Fibroblast of gingiva (primary cell): Measurements from ENCODE around the gene DVL2.
A peak's percentile ranks its signal among the peaks of the same experiment; 100 is the strongest.

Experiments
- DNase-seq: peaks from one replicate; pipeline ENCODE4 v3.0.0-alpha.2; 2011; ENCODE audit warnings: low read depth

DVL2 gene

DNA sequence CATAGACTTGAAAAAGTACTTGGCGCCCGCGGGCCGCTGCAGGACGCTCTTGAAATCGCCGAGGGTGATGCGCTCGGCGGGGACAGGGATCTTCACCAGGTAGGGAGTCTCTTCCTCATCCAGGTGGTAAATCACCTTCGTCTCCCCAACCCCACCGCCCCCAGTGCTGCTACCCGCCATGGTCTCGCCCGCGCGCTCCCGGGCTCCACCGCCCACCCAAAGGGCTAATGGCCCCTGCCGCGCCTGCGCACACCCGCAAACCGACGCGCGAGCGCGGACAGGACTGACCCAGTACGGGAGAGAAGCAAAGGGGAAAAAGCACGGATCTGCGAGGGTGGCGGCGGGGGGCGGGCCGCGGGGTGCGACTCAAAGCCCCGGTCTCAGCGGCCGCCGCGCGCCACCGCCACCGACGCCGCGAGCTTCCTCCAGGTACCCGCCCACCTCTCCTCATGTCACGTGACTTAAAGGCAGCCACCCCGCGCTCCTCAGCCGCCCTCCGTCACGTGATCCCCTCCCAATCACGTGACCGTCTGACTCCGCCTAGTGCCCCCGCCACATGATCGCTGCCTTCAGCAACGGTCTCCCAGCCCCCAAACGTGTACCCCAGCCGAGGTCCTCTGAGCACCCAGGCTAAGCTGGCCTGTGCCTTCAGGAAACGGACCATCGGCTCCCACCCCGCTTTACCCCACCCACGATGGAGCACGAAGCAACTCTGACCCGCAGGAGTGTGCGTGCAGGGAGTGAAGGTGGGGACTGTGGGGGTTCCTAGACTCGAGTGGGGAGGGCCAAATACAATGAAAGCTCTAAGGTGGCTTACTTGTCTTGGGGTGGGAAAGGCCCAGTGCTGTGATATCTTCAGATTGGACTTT, at the start of gene DVL2:
Gene DVL2, minus strand, starts transcription at position 435 of the 869 bp plus-strand sequence. Its CDS starts 255 bp downstream, at position 180.
- DNase-seq = peak; percentile 95

GRCh38 chr17:7283471-7284216, 49.3 kb upstream of the DVL2 start:
- no peak for DNase-seq

- no peak for DNase-seq
Observed at GRCh38 chr17:7282752-7283321, 48.5 kb upstream of the DVL2 start.

- DNase-seq = no peak
Observed at GRCh38 chr17:7281953-7282751, 47.8 kb upstream of the DVL2 start.

DNA sequence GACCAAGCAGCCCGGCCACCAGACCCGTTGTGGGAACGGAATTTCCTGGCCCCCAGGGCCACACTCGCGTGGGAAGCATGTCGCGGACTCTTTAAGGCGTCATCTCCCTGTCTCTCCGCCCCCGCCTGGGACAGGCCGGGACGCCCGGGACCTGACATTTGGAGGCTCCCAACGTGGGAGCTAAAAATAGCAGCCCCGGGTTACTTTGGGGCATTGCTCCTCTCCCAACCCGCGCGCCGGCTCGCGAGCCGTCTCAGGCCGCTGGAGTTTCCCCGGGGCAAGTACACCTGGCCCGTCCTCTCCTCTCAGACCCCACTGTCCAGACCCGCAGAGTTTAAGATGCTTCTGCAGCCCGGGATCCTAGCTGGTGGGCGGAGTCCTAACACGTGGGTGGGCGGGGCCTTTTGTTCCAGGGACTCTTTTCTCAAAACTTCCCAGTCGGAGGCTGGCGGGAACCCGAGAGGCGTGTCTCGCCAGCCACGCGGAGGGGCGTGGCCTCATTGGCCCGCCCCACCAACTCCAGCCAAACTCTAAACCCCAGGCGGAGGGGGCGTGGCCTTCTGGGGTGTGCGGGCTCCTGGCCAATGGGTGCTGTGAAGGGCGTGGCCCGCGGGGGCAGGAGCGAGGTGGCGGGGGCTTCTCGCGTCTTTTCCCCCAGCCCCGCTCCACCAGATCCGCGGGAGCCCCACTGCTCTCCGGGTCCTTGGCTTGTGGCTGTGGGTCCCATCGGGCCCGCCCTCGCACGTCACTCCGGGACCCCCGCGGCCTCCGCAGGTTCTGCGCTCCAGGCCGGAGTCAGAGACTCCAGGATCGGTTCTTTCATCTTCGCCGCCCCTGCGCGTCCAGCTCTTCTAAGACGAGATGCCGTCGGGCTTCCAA, 47.0 kb upstream of the DVL2 start, which contains the start of gene SLC2A4:
Gene SLC2A4, plus strand, starts transcription at position 645 of the 879 bp plus-strand sequence. Its CDS starts 217 bp downstream, at position 862.
- peak; percentile 83 for DNase-seq

DNA sequence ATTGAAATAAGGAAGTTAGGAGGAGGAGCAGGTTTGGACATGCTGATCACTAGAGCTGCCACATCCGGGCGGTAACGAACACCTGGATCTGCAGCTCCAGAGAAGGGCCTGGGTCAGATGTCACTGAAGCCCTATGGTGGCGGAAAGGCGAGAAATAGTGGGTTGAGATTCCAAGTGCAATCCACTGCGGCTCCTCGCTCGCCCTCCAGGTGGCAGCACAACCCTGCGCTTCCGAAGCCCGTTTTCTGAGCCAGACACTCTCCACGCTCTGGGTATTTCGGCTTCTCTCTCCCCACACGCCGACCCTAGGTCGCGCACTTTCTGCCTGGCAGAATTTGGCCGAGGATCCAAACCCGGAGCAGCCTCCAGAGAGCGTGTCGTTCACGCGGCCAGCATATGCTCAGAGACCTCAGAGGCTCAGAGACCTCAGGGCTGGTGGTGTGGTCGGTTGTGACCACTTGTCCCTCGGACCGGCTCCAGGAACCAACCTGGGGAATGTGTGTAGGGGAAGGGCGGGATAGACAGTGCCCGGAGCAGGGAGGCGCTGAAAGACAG, 46.3 kb upstream of the DVL2 start:
- peak; percentile 70 for DNase-seq

DNA sequence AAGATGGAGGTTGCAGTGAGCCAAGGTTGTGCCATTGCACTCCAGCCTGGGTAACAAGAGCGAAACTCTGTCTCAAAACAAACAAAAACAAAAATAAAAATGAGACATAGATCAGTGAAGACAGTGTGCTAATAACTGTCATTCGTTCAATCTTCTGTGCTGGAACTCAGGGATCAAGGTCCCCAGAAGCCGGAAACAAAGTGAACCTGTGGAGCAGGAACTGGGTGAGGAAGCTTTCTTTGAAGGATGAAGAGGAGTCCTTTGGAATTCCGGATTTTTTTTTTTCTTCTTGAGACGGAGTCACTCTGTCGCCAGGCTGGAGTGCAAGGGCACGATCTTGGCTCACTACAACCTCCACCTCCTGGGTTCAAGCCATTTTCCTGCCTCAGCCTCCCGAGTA, 45.1 kb upstream of the DVL2 start:
- DNase-seq = no peak

- no peak for DNase-seq
Observed at GRCh38 chr17:7266784-7267183, 32.5 kb upstream of the DVL2 start.

DNA sequence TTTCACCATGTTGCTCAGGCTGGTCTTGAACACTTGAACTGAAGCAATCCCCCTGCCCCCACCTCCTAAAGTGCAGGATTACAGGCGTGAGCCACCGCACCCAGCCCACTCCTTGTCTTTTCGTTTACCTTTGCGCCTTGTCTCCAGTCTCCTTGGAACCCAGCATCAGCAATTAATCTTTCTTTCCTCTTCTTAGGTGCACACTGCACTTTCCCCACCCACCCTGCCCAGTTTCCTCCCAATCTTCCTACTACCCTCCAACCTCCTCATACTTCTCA, 29.4 kb upstream of the DVL2 start:
- DNase-seq = no peak

DNA sequence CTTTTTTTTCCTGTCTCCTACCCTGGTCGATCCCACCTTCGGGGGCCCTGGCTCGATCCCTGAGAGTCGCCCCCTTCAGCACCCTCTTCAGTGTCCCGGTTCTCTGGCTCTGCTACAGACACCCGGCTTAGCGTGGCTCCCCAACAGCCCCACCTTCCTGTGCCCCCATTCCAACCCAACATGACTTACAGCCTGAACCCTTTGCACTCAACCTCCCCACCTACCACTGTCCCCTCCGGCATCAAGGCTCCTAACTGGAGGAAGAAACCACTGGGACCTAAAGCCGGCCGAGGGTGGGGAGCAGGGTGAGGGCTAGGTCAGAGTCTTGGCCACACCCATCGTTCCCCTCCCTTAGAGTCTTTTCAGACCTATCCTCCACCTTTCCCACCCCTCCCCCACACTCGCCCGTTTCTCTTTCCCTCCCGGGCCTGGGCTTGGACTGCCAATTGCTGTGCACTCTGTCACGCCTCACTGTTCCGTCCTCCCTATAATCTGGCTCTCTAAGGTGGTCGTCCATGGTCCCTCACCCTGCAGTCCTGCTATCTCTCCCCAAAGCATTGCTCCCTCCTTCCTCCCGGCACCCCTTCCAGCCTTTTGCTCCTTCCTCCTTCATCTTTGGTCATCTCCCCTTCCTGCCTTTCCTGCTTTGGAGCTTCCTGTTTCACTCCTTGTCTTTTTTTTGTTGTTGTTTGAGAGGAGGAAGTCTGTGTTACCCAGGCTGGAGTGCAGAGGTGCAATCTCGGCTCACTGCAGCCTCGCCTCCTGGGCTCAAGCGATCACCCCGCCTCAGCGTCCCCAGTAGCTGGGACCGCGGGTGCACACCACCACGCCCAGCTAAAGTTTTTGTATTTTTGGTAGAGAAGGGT, 28.9 kb upstream of the DVL2 start:
- no peak for DNase-seq

- no peak for DNase-seq
Observed at GRCh38 chr17:7262192-7262934, 28.0 kb upstream of the DVL2 start, which contains the start of gene CLDN7. Gene CLDN7 (minus strand): TSS chr17:7262478. CDS start chr17:7262043, 435 bp downstream.

DNA sequence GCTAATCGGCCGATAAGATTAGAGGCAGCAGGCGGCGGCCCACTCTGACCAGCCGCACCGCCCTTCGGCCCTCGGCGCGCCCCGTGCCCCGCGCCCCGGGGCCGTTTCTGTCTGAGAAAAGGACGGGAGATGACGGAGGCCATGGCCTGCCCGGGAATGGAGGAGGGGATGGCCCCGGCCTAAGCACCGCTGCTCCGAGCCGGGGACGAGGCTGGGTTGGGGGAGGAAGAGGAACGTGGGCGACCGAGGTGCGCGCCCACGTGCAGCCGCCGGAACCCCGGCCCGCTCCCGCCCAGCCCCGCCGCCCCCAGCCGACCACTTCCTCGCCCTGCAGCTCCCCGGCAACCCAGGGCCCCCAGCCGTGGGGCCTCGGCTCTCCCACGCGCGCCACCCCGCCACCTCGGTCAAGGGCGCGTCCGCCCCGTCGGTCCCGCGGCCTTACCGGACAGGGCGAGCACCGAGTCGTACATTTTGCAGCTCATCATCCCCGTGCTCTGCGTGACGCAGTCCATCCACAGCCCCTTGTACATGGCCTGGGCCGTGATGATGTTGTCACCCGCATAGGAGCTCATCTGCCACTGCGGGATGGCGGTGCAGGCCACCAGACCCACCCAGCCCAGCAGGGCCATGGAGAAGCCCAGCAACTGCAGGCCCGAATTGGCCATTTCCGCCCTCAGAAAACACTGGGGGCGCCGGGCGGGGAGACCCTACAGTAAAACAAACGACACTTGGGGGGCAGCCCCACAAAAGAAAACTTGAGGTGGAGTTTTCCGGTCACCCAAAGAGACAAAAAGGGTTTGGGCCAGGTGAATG, 27.3 kb upstream of the DVL2 start:
- no peak for DNase-seq

DNA sequence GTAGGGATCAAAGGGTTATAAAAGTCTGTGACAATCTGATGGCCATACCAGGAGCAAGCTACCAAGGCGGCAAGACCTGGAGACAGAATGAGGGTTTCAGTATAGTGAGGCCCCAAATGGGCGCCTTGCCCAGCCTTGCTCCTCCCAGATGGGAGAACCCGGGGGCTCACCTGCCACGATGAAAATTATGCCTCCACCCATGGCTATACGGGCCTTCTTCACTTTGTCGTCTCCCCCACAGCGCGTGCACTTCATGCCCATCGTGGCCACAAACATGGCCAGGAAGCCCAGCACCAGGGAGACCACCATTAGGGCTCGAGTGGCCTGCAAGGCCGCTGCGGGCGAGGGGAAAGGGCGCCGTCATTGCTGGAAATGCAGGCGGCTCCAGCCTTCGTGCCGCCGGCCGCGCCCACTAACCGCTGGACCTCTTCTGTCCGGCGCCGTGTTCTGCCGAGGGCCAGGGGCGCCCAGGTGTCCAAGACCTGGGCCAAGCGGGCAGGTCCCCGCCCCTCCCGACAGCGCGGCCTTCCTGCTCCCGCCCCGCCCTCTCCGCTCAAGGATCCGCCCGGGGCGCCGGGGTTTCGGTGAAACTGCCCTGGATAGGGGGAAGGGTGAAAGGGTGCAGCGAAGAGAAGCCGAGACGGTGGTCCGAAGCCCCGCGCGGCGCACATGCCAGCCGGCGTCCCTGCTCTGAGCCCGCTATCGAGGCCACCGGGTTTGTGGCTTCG, 26.5 kb upstream of the DVL2 start:
- DNase-seq = no peak

DNA sequence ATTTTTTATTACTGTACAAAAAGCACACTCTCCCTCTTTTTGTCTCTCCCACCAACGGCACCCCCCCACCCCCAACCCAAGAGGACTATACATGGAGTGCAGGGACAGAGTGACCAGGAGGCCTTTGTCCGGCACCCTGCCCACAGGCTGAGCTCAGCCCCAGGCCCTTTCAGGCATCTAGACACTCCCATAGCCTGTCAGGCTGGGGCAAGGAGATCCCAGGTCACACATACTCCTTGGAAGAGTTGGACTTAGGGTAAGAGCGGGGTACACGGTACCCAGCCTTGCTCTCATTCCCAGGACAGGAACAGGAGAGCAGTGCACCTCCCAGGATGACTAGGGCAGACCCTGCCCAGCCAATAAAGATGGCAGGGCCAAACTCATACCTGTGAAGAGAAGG, 25.8 kb upstream of the DVL2 start:
- DNase-seq = no peak

DNA sequence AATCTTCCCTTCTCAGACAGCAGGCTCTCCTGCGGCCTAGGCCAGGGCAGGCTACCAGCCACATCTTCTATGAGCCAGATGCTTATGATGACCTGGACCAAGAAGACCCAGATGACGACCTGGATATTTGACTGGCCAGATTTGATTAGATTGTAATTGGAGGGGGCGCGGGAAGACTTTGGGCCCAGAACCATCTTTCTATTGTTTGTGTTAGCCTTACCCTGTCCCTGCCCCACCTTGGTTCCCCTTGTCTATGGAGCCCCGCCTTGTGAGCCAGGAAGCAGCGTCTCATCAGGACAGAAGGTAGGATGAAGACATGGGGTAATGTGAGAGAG, 25.2 kb upstream of the DVL2 start:
- DNase-seq = no peak

DNA sequence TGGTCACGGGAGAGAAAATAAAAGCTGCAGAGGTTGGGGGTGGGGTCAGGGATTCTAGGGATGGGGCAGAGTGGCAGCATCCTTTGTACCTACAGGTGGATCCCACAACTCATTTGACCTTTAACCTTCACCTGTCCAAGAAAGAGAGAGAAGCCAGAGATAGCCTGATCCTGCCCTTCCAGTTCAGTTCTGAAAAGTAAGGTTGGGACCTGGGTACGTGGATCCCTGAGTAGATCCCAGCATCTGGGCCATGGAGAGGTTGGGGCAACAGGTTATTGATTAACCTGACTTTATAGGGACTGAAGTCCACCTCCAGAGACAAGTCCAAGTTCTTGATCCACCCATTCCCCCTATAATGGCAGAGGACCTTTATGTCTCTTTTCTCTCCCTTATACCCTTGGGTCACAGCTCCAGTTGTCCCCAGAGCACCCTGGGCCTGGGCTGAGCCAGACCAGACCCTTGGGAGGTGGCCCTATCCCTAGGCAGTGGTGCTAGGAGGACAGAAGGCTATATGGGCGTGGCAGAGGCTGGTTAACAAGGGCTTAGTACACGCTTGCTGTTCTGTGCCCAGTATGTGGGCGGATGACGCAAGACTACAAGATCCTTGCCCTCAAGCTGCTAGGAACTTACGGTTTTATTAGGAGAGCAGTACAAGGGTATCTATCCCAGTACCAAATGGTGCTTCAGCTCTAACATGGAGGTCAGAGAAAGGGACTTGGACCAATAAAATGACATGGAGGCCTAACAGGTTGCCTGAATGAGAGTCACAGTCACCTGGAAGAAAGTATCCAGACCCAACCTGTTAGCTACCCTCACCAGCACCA, 24.6 kb upstream of the DVL2 start:
- DNase-seq = peak; percentile 69
